NCI-H1105 (cell line): ENCODE data around the gene CD300E.
"Not testable (repeated sequence)": the region's sequence is repeated elsewhere in the genome, so short reads cannot be mapped to it uniquely, and the experiment has no call there.

Source experiments
- DNase-seq: peaks from one replicate; lab custom pipeline; 2025; lab: John Stamatoyannopoulos, UW

CD300E gene, protein sequence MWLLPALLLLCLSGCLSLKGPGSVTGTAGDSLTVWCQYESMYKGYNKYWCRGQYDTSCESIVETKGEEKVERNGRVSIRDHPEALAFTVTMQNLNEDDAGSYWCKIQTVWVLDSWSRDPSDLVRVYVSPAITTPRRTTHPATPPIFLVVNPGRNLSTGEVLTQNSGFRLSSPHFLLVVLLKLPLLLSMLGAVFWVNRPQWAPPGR

DNA sequence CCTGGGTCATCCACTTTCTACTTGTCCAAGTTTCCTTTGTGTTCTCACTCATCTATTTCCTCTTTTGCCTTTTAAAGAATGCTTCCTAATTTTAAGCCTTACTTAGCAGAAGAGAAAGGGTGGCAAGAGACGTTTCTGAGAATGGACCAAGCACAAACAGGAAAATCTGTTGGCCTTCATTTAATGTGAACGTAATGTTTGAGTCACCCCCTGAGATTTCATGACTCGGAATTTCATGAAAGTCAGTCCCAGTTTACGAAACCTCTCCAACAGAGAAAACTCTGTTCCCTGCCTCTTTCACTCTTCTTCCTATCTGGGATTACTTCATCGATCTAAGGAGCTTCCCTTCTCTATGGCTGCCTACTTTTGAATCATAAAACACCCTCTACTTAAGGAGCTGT is at the start of gene CD300E:
TSS of gene CD300E (minus strand) at position 46 of the 401 bp plus-strand sequence. CDS start 117 bp downstream, outside the sequence.
- DNase-seq = no peak

DNA sequence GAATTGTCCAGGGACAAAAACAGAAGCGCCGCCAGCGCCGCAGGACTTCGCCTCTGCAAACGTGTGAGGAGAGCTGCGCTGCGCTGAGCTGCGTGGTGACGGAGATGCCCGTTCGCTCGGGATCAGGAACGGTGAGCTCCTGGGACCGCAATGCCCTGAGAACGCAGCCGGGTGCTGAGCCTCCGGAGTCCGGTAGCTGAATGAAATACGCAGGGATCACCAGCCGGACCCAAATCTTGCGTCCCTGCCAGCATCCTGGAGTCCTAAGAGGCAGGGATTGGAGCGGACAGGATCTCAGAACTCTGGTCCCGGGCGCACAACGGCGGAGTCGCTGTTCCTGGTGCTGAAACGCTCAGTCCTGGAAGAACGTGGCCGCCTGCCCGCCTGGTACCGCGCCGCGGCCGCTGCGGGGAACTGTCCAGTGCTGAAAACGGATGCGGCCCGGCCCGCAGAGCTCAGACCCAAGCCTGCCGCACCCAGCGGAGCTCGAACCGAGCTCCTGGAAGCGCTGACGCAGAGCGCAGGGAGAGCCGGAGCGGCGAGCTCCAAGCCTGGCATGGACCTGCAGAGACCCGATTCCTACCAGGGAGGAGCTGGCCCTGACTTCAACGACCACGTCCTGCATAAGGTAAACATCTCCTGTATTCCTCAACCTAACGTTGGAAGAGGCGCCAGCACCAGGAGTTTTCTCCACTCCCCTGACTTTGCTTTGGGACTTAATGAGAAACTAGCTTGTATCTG is 47.7 kb upstream of the CD300E start:
- no peak for DNase-seq

DNA sequence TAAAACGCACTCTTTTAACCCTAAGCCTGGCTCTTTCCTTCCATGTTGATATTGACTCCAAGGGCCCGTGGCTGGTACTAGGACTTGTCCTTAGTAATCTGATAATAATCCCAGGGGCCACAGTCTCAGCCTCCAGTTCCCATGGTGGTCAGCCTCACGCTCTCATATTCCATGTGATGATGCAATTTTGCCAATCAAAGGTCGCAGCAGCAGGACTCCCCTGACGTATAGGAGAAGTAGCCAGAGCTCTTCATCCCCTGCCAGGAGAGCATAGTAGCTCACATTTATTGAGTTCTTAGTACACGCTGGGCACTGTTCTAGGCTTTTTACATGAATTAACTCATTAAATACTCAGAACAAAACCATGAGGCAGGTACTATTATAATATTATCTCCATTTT is 46.8 kb upstream of the CD300E start:
- no peak for DNase-seq

DNA sequence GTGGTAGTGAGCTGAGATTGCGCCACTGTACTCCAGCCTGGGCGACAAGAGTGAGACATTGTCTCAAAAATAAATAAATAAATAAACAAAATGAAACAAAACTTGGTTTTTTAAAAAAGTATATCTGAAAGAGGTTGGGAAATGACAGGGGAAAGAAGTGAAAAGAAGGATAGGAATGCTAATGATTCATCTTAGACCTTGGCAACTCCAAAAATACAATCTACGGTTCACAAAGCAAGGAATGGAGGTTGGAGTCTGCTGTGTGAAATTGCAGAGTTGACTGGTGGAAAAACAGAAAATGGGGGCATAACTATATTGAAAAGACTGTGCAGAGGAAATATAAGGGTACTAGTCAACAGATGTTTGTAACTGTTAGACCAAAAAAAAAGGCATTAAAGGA is 40.0 kb upstream of the CD300E start:
- DNase-seq = no peak

DNA sequence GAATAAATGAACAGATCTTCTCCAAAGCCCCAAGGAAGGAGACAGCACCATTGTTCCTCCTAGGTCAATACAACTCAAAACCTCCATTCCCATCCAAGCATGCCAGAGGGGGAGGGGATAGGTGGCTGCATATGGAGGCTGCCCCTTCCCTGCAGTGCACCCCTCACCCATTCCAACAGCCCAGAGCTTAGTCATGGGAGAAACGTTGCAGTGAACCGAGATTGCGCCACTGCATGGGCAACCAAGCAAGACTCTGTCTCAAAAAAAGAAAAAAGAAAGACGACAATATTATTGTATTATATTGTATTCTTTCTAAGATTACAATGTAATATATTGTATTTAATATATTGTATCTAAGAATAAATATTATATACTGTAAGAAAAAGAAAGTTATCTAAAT is 36.4 kb upstream of the CD300E start:
- no peak for DNase-seq

DNA sequence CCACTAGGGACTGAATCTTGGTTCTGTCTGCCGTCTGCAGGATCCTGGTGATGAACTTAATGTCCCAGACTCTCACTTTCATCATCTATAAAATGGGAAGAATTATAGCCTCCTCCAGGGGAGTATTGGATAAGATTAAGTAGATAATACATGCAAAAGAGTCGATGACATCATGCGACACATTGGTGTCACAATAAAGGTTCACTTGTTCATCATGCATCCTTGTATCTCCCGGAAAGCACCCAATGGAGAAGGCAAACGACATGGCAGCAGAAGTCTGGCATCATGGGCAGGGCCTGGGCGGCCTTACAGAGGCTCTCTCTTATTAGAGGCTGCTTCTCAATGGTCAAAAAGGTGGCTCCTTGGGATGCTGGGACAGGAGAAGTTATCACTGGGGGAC is 35.1 kb upstream of the CD300E start:
- no peak for DNase-seq

DNA sequence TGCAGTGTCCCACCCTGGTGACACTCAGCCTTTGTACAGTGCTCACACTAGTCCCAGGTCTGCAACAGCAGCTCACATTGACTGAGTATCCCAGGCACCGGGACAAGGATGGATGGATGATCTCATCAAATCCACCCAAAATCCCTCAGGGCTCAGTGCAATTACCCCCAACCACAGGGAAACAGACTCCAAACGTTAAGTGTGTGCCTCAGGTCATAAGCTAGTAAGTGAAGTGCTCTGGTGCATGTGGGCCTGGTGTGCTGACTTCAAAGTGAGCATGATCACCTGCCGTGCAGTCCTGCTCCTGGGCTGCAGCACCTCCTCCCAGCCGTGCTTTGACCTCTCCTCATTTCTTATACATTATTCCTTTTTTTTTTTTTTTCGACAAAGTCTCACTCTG is 31.2 kb upstream of the CD300E start:
- no peak for DNase-seq

DNA sequence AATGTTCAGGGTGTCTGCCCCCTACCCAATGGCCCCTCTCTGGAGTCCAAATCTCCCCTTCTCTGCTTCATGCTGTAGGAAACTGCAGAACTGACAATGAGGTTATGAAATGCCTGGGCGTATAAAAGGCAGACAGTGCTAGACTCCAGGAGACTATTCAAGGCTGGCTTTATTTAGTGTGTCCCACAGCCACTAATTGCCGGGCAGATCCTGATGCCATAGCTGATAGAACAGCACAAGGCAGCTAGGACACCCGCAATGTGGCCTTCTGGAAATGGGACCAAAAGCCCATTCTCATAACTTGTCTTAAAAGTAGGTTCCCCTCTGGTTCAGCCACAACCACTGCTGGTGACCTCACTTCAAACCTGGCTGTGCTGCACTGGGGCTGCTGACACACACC is 28.5 kb upstream of the CD300E start:
- DNase-seq = no peak

DNA sequence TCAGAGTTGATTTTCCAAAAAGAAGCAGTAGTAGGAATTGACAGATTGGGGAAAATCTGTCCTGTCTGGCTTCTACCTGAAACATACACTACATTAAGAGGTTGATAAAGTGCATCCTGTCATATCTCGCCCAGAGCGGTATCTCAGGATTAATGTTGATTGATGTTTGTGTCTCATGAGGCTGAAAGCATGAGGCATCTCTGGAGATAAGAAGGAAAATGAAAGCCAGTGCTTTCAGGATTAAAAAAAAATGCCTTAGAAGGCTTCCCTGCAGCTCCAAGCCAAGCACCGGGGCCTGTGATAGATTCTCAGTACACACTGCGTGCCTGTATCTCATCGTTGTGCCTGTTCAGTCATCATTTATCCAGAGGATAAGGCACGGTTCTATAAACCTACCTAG is 26.4 kb upstream of the CD300E start:
- no peak for DNase-seq

DNA sequence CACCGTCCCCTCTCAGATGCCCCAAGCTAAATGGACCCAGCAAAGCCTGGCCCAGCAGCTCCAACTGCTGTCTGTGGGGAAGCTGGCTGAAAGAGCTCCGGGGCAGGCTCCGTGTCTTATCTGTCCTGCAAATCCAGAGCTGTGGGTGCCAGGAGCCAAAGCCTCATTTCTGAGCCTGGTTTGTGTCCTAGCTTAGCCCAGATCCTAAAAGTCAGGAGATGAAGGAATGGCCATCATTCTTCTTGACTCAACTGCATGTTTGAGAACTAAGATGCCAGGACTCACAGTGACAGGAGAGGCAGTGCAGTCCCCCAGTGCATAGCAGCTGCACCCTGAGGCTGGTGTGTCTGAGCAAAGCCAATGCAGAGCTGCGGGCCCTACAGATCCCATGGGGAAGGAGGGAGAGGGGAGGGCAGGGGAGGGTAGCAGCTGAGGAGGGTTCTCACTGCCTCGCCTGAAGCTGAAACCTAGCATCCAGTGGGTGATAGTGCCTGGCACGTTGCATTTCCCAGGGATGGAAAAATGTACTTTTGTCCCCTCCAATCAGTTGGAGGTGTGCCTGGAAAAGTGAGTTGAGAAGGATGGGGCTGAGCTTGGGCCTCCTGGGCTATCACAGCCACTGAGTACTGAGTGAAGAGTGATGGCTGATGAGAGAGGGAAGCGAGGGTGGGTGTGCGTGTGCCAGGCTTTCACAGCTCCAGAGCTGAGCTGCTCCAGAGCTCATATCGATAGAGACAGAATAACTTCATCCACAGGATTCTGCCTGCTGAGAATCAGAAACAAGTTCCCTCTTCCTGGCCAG is 24.5 kb upstream of the CD300E start:
- no peak for DNase-seq

DNA sequence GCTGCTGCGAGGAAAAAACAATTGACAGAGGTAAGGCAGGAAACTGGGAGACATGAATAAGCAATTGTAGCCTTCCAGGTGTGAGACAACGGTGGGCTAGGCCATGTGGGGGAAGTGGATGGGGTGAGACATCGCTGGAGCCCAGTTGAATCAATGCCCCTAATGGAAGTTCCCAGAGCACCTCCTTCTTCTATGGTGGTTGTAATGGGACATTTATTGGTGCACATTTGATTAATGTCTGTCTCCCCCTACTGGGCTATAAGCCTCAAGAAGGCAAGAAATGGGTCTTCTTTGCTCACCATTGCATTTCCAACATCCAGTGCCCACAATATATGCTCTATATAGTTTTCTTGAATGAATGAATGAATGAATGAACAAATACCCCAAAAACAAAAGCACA is 22.7 kb upstream of the CD300E start:
- DNase-seq = no peak

DNA sequence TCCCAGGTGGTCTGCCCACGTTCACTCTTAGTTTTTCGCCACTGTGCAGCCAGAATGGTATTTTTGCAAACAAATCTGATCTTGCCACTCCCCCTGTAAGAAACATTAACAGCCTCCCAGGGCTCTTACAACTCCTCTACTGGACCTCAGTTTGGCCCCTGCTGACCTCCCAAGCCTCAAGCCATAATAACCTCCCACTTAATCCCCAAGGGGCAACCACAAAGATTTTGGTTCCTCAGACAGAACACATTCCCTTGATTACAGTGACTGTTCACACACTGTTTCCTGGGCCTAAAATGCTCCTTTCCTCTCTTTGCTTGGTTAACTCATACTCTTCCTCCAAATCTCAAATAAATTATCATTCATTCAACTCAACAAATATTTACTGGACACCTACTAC is 21.5 kb upstream of the CD300E start:
- no peak for DNase-seq

DNA sequence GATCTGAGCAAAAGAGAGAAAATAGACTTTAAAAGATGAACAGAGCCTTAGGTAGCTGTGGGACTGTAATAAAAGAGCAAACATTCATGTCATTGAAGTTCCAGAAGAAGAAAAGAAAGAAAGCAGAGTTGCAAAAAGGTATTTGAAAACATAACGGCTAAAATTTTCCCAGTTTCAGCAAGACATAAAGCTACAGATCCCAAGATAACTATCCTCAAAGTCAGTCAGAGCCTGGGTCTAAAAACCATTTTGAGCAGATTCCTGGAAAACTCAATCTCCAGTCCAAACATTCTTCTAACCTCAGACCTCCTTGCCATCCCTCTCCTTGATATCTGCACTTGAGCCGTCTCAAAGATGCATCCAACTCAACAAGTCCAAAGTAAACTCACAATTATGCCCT is 20.9 kb upstream of the CD300E start:
- DNase-seq = no peak

DNA sequence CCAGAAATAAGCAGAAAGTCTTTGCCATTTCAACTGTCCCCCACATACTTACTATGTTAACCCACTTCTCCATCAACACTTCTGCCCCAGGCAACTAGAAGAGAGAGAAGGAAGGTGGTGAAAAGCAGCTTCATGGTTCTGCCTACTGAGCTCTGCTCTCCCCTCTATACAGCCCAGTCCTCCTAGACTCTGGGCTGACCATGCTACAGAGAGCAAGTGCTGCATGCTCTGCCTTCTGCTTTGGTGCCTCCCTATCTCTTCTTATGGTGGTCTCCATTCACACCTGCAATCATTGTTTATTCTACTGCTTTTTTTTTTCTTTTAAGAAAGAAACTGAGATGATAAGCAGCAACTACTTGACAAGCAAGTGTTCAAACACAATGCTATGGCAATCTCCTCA is 20.3 kb upstream of the CD300E start:
- no peak for DNase-seq

DNA sequence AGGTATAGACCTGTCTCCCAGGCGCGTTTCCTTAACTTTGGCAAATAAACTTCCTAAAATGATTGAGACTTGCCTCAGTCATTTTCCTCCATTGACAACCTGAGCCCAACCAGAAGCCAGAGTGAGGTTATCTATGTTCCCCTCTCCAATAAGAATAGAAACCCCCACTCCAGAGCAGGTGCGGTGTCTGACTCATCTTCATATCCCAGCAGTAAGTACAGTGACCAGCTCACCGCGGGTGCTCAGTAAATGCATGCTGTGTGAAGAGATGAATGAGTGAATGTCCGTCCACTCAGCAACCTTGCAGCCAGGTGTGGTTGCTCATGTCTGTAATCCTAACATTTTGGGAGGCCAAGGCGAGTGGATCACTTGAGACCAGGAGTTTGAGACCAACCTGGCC is 19.5 kb upstream of the CD300E start:
- DNase-seq = no peak

DNA sequence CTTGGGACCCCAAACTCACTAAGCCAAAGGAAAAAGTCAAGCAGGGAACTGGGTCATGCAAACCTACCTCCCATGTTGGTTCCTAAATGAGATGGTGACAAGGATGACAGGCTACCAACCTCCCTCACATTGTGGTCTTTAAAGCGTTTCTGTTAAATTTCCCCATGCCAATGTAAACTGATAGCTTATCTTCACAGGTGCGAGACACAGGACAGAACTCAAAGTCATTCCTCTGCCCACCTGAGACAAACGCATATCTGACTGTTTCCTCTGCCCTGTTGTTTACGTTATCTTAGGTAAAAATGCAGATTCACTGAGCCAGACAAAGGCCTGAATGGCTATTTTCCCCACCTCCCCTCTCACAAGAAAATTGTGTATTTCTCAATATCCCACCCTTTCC is 19.0 kb upstream of the CD300E start:
- DNase-seq = no peak

DNA sequence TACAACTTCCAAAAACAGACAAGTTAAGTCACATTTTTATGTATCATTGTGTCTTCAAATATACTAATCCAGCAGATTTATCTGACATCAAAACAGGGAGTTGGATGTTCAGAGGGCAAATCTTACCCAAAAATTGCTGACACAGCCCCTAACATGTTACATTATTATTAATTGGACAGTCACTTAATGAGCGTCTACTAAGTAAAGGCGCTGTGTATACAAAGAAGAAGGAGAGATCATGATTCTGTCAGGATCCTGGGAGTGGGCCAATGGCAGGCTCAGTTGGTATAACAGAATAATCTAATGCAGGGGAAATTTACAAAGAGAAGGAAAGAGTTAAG is 18.4 kb upstream of the CD300E start:
- no peak for DNase-seq

DNA sequence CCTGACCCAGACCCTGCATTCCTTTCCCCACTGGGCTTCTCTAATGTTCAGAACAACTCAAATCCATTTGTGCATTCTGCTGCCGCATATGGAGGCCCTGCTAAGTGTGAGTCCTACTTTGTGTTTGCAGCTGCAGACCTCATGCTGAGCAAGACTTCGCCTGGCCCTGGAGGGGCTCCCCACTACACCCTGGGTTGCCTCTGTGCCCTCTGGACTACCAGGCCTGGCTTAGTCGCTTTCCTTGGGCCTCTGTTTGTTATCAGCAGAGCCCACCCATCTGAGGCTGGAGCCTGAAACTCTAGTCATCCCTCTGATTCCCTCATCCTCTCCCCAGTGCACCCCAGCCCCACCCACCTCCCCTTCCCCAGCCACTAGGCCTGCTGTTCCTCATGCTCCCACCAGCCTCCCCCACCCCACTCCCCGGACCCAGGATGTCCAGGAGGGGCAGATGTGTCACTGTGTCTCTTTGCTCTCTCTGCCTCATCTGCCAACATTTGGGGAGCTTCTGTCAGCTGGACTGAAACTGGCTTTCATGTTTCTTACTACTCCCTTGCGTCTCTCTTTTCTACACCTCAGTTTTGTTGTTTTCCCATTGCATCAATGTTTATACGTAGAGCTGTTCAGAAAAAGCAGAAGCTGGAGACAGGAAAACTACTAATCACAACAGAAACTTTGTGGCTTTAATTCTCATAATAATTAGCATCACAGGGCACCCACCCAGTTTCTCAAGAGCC is 17.9 kb upstream of the CD300E start:
- no peak for DNase-seq

DNA sequence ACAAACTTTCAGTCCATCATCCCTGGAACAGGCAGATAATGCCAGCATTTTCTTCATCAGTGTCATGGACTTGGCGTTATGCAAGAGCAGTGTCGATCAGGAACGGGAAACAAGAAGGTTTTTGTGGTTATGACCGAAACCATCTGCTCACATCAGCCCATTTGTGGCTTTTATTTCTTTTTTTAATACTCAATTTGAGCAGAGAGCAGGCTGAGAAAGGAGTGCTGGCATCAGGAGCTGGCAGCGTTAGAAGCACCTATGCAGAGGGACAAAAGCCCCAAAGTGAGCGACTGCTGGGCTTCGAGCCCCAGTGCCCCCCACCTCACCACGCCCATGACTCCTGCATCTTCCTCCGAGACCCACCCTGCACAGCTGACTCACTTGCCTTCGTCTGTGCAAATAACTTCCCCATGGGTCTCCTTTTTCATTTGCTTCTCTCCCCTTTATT is 16.2 kb upstream of the CD300E start:
- DNase-seq = no peak

DNA sequence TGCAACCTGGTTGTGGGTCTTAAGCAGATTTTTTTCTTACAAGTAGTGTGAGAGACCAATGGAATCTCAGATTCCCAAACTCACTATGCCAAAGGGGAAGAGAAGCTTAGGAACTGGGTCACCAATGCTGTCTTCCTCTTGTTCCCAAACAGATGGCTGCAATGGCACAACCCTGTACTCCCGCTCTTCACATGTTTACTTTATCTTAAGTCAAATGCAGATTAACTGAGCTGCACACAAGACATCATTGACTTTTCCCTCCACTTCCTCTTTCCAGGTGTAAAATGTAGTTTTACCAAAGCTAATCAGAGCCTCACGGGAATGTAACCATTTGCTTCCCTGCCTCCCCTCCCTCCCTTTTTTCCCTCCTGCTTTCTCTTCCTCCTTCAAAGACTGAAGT is 14.4 kb upstream of the CD300E start:
- no peak for DNase-seq

DNA sequence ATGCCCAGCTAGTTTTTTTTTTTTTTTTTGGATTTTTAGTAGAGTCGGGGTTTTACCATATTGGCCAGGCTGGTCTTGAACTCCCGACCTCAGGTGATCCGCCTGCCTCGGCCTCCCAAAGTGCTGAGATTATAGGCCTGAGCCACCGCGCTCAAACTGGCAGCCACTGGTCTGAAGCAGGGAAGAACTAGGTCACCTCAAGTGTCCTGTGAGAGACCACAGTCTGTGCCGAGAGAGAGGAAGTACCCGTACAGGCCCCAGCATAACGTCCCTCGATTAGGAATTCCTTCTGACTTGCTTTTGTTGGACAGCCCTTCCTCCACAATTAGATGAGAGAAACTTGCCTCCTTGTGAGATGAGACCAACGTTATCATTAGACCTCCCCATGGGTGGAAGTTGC is 13.7 kb upstream of the CD300E start:
- no peak for DNase-seq

DNA sequence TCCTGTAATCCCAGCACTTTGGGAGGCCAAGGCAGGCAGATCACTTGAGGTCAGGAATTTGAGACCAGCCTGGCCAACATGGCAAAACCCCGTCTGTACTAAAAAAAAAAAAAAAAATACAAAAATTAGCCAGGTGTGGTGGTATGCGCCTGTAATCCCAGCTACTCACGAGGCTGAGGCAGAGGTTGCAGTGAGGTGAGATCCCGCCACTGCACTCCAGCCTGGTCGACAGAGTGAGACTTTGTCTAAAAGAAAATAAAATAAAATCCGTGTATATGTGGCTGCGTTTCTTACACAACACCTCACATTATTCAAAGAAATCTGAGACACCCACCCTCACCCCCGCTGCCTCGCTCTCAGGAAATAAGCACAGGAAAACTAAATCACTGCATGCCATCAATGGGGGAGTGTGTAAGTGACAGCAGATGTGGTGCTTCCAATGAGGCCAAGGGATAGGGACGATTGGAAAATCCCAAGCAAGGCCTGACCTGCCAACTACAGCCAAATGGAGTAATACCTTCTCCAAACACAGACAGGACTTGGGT is 13.1 kb upstream of the CD300E start:
- not testable (repeated sequence) for DNase-seq
